ENCODE measurements around the gene ZNF341.

GRCh38 chr20:33772439-33772838, 40.6 kb downstream of the ZNF341 start:
- no peak for TF ChIP-seq CTCF (IDR thresholded peaks at IDR 0.05)
- TF ChIP-seq POLR2A (IDR thresholded peaks at IDR 0.05) = no peak
